ENCODE measurements around the gene HADHA.

Gene HADHA

DNA sequence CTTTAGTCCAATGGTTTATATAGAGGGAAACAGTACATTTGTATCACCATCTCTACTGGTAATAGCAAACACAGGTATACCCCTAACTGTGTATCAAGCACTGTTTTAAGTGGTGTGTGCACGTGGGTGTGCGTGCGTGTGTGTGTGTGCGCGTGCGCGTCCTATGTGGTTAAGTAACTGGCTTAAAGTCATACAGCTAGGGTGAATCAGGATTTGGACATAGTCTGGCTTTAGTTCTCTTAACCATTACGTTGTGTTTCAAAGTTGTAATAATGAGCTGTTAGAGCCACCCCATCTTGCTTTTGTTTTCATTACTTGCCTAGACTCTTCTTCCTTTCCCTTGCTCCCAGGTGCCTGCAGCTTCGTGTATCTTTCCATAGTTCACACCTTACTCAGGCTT is 2.4 kb upstream of the HADHA start:
- TF ChIP-seq REST (IDR thresholded peaks at IDR 0.05; ENCODE audit: insufficient read depth in 1 of 2, low read depth in 2 of 2, low read length in 2 of 2) (no peak), FOXP2 (optimal IDR thresholded peaks at IDR 0.05; ENCODE audit: borderline replicate concordance, extremely low read depth, extremely low read length, insufficient read depth) (no peak), SIN3A (IDR thresholded peaks at IDR 0.05; ENCODE audit: borderline replicate concordance, insufficient read depth, low read length) (no peak), TAF1 (IDR thresholded peaks at IDR 0.05; ENCODE audit: borderline replicate concordance, insufficient read depth, low read length) (no peak), POLR2AphosphoS5 (IDR thresholded peaks at IDR 0.05; ENCODE audit: low read depth, low read length) (no peak)

DNA sequence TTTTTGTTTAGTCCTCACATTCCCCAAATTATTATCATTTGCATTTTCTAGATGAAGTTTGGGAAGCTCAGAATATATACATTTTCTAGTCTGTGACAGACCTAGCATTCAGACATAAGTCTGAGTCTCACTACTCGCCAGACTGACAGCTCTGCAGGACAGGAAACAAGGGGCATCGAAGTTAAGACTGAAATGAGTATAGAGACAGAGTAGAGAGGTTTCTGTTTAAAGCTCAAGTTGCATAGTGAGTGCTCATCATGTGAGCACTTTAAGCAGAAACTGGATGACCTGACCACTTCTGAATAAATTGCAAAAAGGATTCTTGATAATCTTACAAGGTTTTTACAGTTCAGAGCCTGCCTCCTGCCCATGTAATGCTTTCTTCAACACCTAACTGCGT is 1.4 kb upstream of the HADHA start:
- TF ChIP-seq FOXP2 (optimal IDR thresholded peaks at IDR 0.05; ENCODE audit: borderline replicate concordance, extremely low read depth, extremely low read length, insufficient read depth) (no peak), REST (IDR thresholded peaks at IDR 0.05; ENCODE audit: insufficient read depth in 1 of 2, low read depth in 2 of 2, low read length in 2 of 2) (no peak), POLR2AphosphoS5 (IDR thresholded peaks at IDR 0.05; ENCODE audit: low read depth, low read length) (no peak)

- TF ChIP-seq FOXP2 (optimal IDR thresholded peaks at IDR 0.05; ENCODE audit: borderline replicate concordance, extremely low read depth, extremely low read length, insufficient read depth) (no peak), REST (IDR thresholded peaks at IDR 0.05; ENCODE audit: insufficient read depth in 1 of 2, low read depth in 2 of 2, low read length in 2 of 2) (no peak), TAF1 (IDR thresholded peaks at IDR 0.05; ENCODE audit: borderline replicate concordance, insufficient read depth, low read length) (no peak), POLR2AphosphoS5 (IDR thresholded peaks at IDR 0.05; ENCODE audit: low read depth, low read length) (no peak), SIN3A (IDR thresholded peaks at IDR 0.05; ENCODE audit: borderline replicate concordance, insufficient read depth, low read length) (no peak)
Observed at GRCh38 chr2:26245231-26245732, 850 bp upstream of the HADHA start.

GRCh38 chr2:26243470-26244308 is 743 bp downstream of the HADHA start:
- no peak for TF ChIP-seq POLR2AphosphoS5 (IDR thresholded peaks at IDR 0.05; ENCODE audit: low read depth, low read length)
- no peak for TF ChIP-seq FOXP2 (optimal IDR thresholded peaks at IDR 0.05; ENCODE audit: borderline replicate concordance, extremely low read depth, extremely low read length, insufficient read depth)
- 0 out of 2 replicates have a peak, but pooled peaks have one; percentile 65 for TF ChIP-seq SIN3A (IDR thresholded peaks at IDR 0.05; ENCODE audit: borderline replicate concordance, insufficient read depth, low read length)

DNA sequence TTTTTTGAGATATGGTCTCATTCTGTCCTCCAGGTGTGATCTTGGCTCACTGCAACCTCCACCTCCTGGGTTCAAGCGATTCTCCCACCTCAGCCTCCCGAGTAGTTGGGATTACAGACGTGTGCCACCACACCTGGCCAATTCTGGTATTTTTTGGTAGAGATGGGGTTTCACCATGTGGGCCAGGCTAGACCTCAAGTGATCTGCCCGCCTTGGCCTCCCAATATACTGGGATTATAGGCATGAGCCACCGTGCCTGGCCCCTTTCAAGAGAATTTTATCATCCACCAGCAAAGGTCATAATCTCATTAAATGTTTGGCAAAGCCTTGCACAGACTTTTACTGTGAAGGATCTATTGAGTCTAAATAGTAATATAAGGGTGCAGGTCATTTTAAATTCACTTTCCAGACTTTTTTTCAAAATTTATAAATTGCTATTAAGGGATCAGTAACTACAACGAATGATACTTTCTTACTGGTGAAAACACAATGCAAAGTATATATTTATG is 2.5 kb downstream of the HADHA start:
- TF ChIP-seq POLR2AphosphoS5 (IDR thresholded peaks at IDR 0.05; ENCODE audit: low read depth, low read length) (no peak), FOXP2 (optimal IDR thresholded peaks at IDR 0.05; ENCODE audit: borderline replicate concordance, extremely low read depth, extremely low read length, insufficient read depth) (no peak), TAF1 (IDR thresholded peaks at IDR 0.05; ENCODE audit: borderline replicate concordance, insufficient read depth, low read length) (no peak), REST (IDR thresholded peaks at IDR 0.05; ENCODE audit: insufficient read depth in 1 of 2, low read depth in 2 of 2, low read length in 2 of 2) (no peak), SIN3A (IDR thresholded peaks at IDR 0.05; ENCODE audit: borderline replicate concordance, insufficient read depth, low read length) (no peak)
